GF-D8 (cell line): Measurements from ENCODE around the gene NFIL3.
A peak's percentile ranks its signal among the peaks of the same experiment; 100 is the strongest.

ENCODE experiments used
- DNase-seq: peaks from one replicate; lab custom pipeline; 2025; lab: John Stamatoyannopoulos, UW

Gene NFIL3

DNA sequence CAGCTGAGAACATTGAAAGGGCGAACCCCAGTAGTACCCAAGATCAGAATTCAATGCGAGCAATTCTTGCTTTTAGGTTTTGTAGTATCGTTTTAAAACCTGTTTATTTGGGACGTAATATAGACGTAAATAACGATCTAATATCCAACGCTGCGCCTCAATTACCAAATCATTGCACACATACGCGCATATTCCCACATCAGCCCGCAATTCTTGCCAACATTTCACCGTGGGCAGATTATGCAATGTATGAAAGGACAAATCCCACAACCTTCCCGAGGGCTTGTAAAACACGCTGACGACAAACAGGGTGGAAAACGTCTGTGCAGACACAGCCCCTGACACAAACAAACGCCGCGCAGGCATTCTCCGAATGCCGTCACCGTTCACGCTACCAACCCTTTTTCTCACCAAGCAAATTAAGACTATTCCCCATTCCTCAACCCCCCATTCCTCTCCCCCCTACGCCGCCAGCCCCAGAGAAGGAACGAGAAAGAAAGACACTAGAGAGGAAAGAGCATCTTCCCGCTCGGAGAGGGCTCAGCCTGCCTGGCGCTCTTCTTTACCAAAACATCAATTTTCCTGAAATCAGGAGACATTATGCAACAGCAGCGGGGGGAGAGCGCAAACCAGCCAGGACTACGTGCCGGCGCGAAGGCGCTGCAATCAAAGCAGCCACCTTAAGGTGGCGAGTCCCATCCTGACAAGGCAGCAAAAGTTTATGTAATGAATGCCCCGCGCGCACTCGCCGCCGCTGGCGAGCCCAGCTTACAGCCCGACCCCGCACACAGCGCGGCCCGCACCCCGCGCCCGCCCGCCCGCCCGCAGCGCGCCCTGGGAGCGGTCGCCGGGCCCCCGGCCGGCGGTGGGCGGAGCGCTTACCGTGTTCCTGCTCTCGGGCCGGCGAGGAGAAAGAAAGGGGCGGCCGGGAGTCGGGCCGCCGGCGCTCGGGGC, 597 bp downstream of the NFIL3 start:
- DNase-seq, result no peak

GRCh38 chr9:91421971-91422757, 1.5 kb downstream of the NFIL3 start:
- DNase-seq, result peak; percentile 9

DNA sequence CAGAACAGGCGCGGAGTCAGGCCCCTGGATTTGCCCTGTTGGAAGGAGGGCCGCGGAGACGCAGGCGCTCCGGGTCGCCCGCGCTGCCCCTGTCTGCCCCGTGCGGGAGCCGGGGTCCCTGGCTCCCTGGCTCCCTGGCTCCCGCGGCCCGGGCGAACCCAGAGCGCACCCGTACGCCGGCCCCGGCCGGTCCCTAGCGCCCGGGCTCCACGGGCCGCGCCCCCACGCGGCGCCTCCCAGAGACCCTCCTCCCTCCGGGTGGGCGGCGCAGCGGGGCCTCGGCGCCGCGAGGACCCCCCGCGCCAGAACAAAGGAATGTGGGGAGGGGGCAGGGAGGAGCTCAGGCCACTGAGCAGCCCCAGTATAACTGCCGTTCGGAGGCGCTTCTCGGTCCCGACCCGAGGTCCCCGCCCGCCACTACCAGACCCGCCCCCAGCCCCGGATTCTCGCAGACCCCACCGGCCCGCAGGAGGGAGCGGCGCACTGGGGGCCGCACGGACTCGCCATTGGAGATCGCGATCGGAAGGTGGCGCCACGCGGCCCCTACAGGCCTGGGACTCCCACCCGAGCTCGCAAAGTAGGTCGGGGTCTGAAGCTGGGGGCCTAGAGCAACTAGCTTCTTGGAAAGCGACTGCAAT, 2.4 kb downstream of the NFIL3 start:
- DNase-seq, result no peak

GRCh38 chr9:91420501-91421127, 3.0 kb downstream of the NFIL3 start:
- no peak for DNase-seq

GRCh38 chr9:91419222-91420191, 4.1 kb downstream of the NFIL3 start:
- peak; percentile 88 for DNase-seq

DNA sequence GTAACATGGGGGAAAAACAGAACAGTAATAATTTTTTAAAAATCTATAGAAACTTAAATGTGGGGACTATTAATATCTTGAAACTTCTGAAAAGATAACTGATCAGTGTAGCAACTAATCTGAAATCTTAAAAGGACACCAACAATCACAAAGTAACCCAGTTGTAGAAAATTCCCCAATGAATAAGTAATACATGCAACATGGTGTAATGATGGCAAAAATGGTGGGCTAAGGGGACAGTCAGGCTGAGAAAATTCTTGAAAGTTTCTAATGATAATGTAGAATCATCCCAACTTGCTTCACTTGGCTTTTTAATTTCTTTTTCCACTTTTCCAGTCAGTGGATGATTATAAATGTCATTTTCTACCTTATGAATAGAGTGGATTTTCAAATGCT, 5.4 kb downstream of the NFIL3 start:
- no peak for DNase-seq

DNA sequence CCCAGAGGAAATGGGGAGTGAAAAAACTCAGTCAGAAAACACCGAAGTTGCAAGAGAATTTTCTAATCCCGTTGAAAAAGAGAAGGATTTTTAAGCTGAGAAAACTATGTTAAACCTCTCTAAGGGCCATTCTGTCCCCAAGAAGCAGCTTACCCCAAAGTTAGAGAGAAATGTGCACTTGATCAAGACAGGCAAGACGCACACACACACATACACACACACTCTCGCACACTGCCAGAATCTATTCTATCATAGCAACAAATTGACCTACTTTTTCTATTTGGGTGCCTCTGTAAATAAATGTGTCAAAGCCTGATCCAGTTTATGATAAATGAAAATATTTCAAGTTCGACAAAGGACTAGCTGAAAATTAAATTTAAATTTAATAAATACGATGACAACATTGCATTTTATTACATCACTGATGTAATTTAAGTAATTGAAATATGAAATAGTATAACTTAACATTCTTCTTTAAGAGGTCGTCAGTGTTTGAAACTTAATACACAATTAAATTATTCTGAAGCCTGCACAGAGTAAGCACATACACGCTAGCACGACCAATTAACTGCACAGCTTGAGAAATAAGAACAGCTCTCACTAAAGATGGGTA, 5.9 kb downstream of the NFIL3 start:
- no peak for DNase-seq

GRCh38 chr9:91416096-91416712, 7.4 kb downstream of the NFIL3 start:
- no peak for DNase-seq

GRCh38 chr9:91415290-91415689, 8.3 kb downstream of the NFIL3 start:
- no peak for DNase-seq

GRCh38 chr9:91412941-91413340, 10.7 kb downstream of the NFIL3 start:
- no peak for DNase-seq

GRCh38 chr9:91411096-91411771, 12.4 kb downstream of the NFIL3 start:
- peak; percentile 78 for DNase-seq

DNA sequence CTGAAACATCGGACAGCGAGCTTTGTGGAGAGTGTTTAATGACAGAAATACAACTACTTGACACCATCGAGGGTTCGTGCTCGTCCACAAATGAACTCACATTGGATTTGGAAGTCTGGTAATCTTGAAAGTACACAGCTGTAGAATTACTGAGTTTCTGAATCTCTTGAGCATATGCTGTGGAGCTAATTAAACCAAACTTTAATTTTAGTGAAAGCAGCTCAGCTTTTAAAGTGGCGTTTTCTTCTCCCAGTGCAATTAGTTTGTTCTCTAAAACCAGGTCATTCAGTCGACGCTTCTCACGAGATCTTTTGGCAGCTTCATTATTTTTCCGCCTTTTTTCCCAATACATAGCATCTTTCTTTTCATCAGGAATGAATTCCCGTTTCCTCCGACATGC, 13.5 kb downstream of the NFIL3 start:
- no peak for DNase-seq

DNA sequence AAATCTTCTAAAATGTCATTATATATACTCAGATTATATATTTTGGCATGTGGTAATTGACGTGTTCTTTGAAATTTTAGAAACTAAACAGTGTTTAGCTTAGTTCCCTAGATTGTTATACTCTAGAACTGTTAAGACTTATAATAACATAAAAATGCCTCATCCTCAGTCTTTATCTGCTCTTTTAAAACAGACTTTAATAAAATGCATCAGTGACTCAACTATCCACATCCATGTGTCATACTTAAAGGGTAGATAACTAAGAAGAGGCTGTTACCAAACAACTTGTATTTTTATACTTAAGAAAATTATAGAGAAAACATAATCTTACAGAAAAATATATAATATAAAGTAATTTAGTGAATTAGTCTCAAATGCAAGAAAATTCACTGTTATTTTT, 15.2 kb downstream of the NFIL3 start:
- no peak for DNase-seq

DNA sequence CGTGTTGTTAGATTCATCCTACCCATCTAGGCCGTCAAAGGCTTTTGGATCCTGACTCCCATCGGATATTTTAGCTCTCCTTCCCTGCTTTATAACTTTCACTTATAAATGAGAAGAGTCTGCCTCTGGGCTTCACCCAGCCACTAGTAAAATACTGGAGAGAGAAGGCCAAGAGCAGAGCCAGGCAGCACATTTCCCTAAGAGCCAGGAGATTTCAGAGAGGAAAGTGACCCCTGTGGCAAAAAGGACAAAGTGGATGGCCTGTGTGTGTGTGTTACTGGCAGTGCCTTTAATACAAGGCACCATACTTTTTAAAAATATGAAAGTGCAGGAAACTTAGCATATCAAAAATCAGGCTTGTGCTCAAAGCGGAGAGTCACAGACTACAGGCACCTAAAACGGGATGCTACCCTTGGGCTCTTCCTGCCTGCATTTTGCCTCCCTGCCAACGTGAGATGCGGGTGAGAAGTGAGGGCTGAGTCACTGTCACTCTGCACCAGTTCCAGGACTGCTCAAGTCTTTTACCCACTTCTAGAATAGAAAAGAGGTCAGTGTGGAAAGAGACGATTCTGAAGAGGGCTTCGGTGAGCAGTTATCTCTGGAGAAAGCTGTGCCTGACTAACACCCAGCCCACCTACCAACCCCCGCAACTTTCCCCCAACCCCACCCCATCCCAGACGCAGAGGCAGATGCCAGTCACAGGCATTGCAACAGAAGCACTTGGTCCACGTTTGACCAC, 15.9 kb downstream of the NFIL3 start:
- DNase-seq, result no peak

- DNase-seq, result no peak
Observed at GRCh38 chr9:91405343-91406077, 18.1 kb downstream of the NFIL3 start.

GRCh38 chr9:91403665-91404543, 19.7 kb downstream of the NFIL3 start:
- no peak for DNase-seq

DNA sequence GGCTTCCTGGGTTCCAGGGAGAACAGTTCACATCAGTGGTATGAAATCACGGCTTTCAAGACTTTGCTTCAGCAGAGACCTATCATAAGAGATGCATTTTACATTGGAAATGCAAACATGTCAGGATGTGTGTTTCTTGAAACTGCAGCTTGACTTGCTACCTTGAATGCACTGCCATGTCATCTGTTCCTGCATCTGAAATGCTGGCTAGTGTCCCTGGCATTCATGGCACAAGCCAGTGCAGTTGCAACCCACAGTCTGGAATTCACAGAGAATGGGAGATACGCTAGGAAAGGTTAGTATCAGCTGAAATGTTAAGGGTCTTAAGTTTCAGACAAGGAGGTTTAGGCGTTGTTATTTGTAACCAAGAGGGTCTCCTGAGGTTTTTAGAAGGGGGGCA, 24.7 kb downstream of the NFIL3 start:
- no peak for DNase-seq
